ENCODE data around the gene PRKCE. TPM values are rescaled to one million over a fixed set of nuclear protein-coding genes. Genes with fewer than 3 reads are reported as not detected.

PRKCE gene
- polyA plus RNA-seq, 1 of the 3 experiments (the other 2 are of a cell fraction): 16.3 TPM

DNA sequence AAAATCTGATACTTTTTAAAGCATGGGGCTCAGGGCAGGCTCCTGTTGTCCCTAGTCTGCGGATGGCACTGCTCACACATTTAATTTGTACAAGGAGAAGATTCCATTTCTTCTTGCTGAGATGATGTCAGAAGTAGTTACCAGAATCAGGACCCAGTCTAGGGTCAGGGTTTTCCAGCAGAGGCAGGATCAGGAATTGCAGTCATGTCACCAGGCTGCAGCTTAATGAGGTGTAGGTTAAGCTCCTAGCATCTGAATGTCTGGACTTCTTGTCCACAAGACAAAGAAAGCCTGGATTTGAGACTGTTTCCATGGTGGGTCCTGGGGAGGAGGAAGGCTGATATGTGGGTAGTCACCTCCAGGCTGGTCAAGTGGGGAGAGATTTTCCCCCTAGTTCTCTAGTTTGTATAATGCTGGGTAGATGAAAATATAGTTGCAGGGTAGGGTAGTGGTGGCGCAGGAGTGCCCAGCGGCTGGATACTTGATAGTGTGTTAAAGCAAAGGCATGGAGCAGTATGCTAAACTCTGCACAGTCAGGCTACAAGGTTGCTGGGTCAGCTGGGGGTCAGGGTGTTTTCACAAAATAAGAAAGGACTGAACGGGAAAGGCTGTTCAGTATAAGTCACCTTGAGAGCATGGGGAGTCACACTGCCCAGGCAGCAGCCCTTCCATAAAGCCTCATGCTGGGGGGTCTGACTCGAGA, 148.4 kb downstream of the PRKCE start:
- H3K9me3 ChIP-seq: no peaks in the 10 kb centered on the region
- CTCF ChIA-PET: interaction anchor here (1.5 to 1.6 kb wide), 2 partner anchors 36 to 37 kb away, joined by 3 read pairs; no protein-coding TSS in a partner anchor

More for the DNA sequence above, 148.4 kb downstream of the PRKCE start:
- Histone ChIP-seq H3K79me2 (ENCODE audit: insufficient read depth) (no peaks in the 10 kb centered on the region), H3K4me2 (no peak overlapping the region), H3F3A (replicated peaks; ENCODE audit: insufficient read depth) (no peaks in the 10 kb centered on the region), H3K4me3 (ENCODE audit: low read depth in 2 of 2, low read length in 1 of 2) (no peak overlapping the region), H3K27ac (ENCODE audit: low read depth in 2 of 2, low read length in 1 of 2) (no peak overlapping the region), H3K36me3 (replicated peaks in 1 of 2; ENCODE audit: control insufficient read depth in 1 of 2, insufficient read depth in 2 of 2, low read length in 1 of 2) (no peaks in the 10 kb centered on the region), H3K4me1 (ENCODE audit: control insufficient read depth in 1 of 2, insufficient read depth in 2 of 2, low read depth in 1 of 2, low read length in 1 of 2) (peaks cover 0 to 5% of the 10 kb centered on the region in 2 experiments; a peak in 1 of 4 replicates), H2AFZ (ENCODE audit: low read depth) (no peak overlapping the region), H4K20me1 (ENCODE audit: insufficient read depth) (peaks cover 3% of the 10 kb centered on the region; the same call in 1 of the 2 replicates), H3K27me3 (ENCODE audit: insufficient read depth) (no peaks in the 10 kb centered on the region), H3K9me2 (no peaks in the 10 kb centered on the region), H3K9ac (no peak overlapping the region)
- TF ChIP-seq, protein P1, sequence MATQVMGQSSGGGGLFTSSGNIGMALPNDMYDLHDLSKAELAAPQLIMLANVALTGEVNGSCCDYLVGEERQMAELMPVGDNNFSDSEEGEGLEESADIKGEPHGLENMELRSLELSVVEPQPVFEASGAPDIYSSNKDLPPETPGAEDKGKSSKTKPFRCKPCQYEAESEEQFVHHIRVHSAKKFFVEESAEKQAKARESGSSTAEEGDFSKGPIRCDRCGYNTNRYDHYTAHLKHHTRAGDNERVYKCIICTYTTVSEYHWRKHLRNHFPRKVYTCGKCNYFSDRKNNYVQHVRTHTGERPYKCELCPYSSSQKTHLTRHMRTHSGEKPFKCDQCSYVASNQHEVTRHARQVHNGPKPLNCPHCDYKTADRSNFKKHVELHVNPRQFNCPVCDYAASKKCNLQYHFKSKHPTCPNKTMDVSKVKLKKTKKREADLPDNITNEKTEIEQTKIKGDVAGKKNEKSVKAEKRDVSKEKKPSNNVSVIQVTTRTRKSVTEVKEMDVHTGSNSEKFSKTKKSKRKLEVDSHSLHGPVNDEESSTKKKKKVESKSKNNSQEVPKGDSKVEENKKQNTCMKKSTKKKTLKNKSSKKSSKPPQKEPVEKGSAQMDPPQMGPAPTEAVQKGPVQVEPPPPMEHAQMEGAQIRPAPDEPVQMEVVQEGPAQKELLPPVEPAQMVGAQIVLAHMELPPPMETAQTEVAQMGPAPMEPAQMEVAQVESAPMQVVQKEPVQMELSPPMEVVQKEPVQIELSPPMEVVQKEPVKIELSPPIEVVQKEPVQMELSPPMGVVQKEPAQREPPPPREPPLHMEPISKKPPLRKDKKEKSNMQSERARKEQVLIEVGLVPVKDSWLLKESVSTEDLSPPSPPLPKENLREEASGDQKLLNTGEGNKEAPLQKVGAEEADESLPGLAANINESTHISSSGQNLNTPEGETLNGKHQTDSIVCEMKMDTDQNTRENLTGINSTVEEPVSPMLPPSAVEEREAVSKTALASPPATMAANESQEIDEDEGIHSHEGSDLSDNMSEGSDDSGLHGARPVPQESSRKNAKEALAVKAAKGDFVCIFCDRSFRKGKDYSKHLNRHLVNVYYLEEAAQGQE (IDR thresholded peaks at IDR 0.05; ENCODE audit: low read depth, low read length): no peak
- TF ChIP-seq, protein P2, sequence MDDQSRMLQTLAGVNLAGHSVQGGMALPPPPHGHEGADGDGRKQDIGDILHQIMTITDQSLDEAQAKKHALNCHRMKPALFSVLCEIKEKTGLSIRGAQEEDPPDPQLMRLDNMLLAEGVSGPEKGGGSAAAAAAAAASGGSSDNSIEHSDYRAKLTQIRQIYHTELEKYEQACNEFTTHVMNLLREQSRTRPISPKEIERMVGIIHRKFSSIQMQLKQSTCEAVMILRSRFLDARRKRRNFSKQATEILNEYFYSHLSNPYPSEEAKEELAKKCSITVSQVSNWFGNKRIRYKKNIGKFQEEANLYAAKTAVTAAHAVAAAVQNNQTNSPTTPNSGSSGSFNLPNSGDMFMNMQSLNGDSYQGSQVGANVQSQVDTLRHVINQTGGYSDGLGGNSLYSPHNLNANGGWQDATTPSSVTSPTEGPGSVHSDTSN (IDR thresholded peaks at IDR 0.05): no peak
- TF ChIP-seq EP300 (IDR thresholded peaks at IDR 0.05; ENCODE audit: borderline replicate concordance in 1 of 2, low read depth in 1 of 2, low read length in 1 of 2) (no peak), POLR2AphosphoS5 (IDR thresholded peaks at IDR 0.05; ENCODE audit: low read depth, low read length) (no peak), TAF1 (IDR thresholded peaks at IDR 0.05; ENCODE audit: borderline replicate concordance, low read depth, low read length) (no peak), EZH2phosphoT487 (IDR thresholded peaks at IDR 0.05; ENCODE audit: borderline replicate concordance, low read depth) (no peak), CHD2 (IDR thresholded peaks at IDR 0.05; ENCODE audit: low read length, partially characterized antibody) (no peak), GATA2 (CRISPR knock-in tag; IDR thresholded peaks at IDR 0.05) (no peak), SIN3A (IDR thresholded peaks at IDR 0.05; ENCODE audit: borderline replicate concordance, low read depth, low read length) (no peak), RAD21 (IDR thresholded peaks at IDR 0.05; ENCODE audit: low read length) (no peak), NFIC (IDR thresholded peaks at IDR 0.05; ENCODE audit: borderline replicate concordance) (no peak), FOXJ3 (CRISPR knock-in tag; IDR thresholded peaks at IDR 0.05) (no peak), MEF2A (IDR thresholded peaks at IDR 0.05; ENCODE audit: borderline replicate concordance, low read depth) (no peak)
- TF ChIP-seq, protein P3, sequence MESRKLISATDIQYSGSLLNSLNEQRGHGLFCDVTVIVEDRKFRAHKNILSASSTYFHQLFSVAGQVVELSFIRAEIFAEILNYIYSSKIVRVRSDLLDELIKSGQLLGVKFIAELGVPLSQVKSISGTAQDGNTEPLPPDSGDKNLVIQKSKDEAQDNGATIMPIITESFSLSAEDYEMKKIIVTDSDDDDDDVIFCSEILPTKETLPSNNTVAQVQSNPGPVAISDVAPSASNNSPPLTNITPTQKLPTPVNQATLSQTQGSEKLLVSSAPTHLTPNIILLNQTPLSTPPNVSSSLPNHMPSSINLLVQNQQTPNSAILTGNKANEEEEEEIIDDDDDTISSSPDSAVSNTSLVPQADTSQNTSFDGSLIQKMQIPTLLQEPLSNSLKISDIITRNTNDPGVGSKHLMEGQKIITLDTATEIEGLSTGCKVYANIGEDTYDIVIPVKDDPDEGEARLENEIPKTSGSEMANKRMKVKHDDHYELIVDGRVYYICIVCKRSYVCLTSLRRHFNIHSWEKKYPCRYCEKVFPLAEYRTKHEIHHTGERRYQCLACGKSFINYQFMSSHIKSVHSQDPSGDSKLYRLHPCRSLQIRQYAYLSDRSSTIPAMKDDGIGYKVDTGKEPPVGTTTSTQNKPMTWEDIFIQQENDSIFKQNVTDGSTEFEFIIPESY (IDR thresholded peaks at IDR 0.05; ENCODE audit: borderline replicate concordance, low read depth): no peak
- TF ChIP-seq, protein P4, sequence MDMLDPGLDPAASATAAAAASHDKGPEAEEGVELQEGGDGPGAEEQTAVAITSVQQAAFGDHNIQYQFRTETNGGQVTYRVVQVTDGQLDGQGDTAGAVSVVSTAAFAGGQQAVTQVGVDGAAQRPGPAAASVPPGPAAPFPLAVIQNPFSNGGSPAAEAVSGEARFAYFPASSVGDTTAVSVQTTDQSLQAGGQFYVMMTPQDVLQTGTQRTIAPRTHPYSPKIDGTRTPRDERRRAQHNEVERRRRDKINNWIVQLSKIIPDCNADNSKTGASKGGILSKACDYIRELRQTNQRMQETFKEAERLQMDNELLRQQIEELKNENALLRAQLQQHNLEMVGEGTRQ (IDR thresholded peaks at IDR 0.05; ENCODE audit: borderline replicate concordance, low read depth, low read length): no peak
- 92% methylated on average over 5 of the region's 5 CpGs for WGBS (ENCODE audit: low lambda C conversion rate)
- POLR2A ChIA-PET: no interaction called here
- DNase-seq: no peak

All from SK-N-SH (cell line).